KMS-11 (cell line): Measurements from ENCODE around the gene SLC35F2.

Source experiments
- H2AFZ ChIP-seq: fragments of 200-600 bp; sonication (generic); 2 replicates; pipeline ENCODE4 v1.6.1; 2016; ENCODE audit warnings: antibody characterized with exemption, mixed run types, low read depth
- H3K27ac ChIP-seq: fragments of 200-600 bp; sonication (generic); 2 replicates; pipeline ENCODE4 v1.6.1; 2016; ENCODE audit warnings: mild to moderate bottlenecking, mixed run types
- H3K27me3 ChIP-seq: fragments of 200-600 bp; sonication (generic); 2 replicates; pipeline ENCODE4 v1.6.1; 2017; ENCODE audit warnings: mild to moderate bottlenecking, low read depth, mixed run types, moderate library complexity; ENCODE audit not compliant: insufficient read depth
- H3K36me3 ChIP-seq: fragments of 200-600 bp; sonication (generic); 2 replicates; pipeline ENCODE4 v1.6.1; 2017; ENCODE audit warnings: mild to moderate bottlenecking, mixed run types; ENCODE audit not compliant: insufficient read depth
- H3K4me1 ChIP-seq: fragments of 200-600 bp; sonication (generic); 2 replicates; pipeline ENCODE4 v1.6.1; 2016; ENCODE audit warnings: mild to moderate bottlenecking, low read depth, mixed run types; ENCODE audit not compliant: poor library complexity, severe bottlenecking
- H3K4me2 ChIP-seq: fragments of 200-600 bp; sonication (generic); 2 replicates; pipeline ENCODE4 v1.7.0; 2016; ENCODE audit warnings: mild to moderate bottlenecking, mixed run types
- H3K4me3 ChIP-seq: fragments of 200-600 bp; sonication (generic); IDR thresholded peaks from 2 replicates; pipeline ENCODE4 v1.6.1; 2017; ENCODE audit warnings: low read depth, low read length, mixed read lengths; ENCODE audit not compliant: insufficient read depth
- H3K79me2 ChIP-seq: fragments of 200-600 bp; sonication (generic); 2 replicates; pipeline ENCODE4 v1.6.1; 2016; ENCODE audit warnings: low read depth, mixed run types; ENCODE audit not compliant: insufficient read depth
- H3K9ac ChIP-seq: fragments of 200-600 bp; sonication (generic); 2 replicates; pipeline ENCODE4 v1.6.1; 2016; ENCODE audit warnings: mild to moderate bottlenecking, mixed run types
- H4K20me1 ChIP-seq: fragments of 200-600 bp; sonication (generic); 2 replicates; pipeline ENCODE4 v1.6.1; 2016; ENCODE audit warnings: mild to moderate bottlenecking, mixed run types; ENCODE audit not compliant: insufficient read depth
- TF ChIP-seq, protein P1 (sequence below): fragments of 200-600 bp; sonication (generic); conservative IDR thresholded peaks from 2 replicates; pipeline ENCODE4 v1.6.1; 2017; ENCODE audit warnings: low read depth, mild to moderate bottlenecking, antibody characterized with exemption, low read length, moderate library complexity, mixed read lengths

Gene SLC35F2

DNA sequence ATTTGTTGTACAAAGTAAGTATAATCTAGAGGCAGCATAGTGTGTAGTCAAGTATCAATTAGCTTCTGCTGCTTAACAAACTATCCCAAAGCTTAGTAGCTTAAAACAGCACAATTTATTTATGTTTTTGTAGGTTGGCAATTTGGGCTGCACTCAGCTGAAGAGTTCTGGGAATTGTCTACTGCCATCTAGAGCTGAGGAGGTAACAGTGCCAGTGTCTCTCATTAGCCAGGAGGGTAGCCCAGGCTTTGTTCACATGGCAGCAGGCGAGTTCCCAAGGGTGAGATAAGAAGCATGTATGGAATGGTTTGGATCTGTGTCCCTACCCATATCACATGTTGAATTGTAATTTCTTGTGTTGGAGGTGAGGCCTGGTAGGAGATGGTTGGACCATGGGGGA, 100.9 kb downstream of the SLC35F2 start:
- H2AFZ ChIP-seq = no peak overlapping the region
- H3K79me2 ChIP-seq = no peaks in the 10 kb centered on the region
- TF ChIP-seq, protein P1, sequence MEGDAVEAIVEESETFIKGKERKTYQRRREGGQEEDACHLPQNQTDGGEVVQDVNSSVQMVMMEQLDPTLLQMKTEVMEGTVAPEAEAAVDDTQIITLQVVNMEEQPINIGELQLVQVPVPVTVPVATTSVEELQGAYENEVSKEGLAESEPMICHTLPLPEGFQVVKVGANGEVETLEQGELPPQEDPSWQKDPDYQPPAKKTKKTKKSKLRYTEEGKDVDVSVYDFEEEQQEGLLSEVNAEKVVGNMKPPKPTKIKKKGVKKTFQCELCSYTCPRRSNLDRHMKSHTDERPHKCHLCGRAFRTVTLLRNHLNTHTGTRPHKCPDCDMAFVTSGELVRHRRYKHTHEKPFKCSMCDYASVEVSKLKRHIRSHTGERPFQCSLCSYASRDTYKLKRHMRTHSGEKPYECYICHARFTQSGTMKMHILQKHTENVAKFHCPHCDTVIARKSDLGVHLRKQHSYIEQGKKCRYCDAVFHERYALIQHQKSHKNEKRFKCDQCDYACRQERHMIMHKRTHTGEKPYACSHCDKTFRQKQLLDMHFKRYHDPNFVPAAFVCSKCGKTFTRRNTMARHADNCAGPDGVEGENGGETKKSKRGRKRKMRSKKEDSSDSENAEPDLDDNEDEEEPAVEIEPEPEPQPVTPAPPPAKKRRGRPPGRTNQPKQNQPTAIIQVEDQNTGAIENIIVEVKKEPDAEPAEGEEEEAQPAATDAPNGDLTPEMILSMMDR = no peak

DNA sequence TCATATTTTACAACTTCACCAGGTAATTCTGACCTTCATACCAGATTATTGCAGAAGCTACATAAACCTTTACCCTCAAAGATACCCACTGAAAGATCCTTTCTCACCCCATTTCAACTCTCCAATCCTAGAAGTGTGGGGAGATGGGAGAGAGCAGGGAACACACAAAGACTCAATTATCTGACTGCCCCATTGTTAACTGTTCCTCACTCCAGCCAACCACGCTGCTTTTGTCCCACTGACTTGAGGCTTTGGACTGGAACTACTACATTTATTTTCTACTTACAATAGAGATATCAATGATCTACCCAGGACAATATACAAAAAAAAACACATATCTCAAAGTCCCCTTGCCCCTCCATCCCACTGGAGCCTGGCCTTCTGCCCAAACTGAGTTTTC, 102.0 kb downstream of the SLC35F2 start:
- Histone ChIP-seq H3K27me3 (no peaks in the 10 kb centered on the region), H3K9ac (no peak overlapping the region), H3K4me2 (no peak overlapping the region), H2AFZ (no peak overlapping the region), H3K79me2 (no peaks in the 10 kb centered on the region), H3K4me3 (no peak overlapping the region), H3K4me1 (no peaks in the 10 kb centered on the region), H3K27ac (no peak overlapping the region), H4K20me1 (no peaks in the 10 kb centered on the region), H3K36me3 (no peaks in the 10 kb centered on the region)
- TF ChIP-seq, protein P1 = no peak

More for the DNA sequence above, 100.9 kb downstream of the SLC35F2 start:
- H3K27ac ChIP-seq = no peak overlapping the region
- H3K4me2 ChIP-seq = no peak overlapping the region
- H4K20me1 ChIP-seq = no peaks in the 10 kb centered on the region
- H3K36me3 ChIP-seq = no peaks in the 10 kb centered on the region
- H3K4me3 ChIP-seq = no peak overlapping the region
- H3K9ac ChIP-seq = no peak overlapping the region
- no peaks in the 10 kb centered on the region for H3K4me1 ChIP-seq
- no peaks in the 10 kb centered on the region for H3K27me3 ChIP-seq

DNA sequence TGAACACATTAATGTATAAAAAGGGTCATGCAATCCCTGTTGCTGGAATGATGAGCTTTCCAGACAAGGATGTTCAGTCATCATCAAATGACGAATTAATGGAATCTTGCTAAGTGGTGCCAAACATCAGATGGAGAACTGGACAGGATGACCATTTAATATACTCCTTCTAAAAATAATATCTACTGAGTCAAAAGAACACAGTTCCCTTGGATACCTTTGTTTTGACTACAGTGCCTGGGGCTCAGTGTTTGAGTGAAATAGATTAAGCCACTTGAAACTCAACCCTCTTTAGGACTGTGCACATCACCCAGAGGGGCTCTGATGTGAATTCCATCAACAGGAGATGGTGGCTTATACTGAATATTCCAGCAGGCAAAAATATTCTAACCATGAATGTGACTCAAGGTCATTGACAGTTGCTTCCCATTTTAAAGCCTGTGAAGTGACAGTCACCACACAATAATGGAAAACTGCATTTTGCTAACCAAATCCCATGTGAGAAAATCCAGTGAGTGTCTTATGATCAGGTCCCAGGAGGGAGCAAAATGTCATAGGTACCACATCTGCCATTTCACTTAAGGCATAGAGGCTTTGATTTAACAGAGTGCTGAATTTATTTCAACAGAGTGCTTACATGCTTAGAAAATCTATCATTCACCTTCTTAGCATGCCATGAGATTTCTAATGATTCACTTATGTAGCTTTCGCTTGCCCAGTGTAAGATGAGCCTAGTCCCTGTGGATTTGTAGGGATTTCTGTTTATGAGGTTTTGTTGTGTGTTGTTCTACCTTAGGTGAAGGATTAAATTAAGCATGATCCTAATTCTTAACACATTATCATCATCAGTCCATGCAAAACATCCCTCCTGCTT, 105.4 kb downstream of the SLC35F2 start:
- no peaks in the 10 kb centered on the region for H3K4me1 ChIP-seq
- H3K27me3 ChIP-seq = no peaks in the 10 kb centered on the region
- H3K36me3 ChIP-seq = no peaks in the 10 kb centered on the region
- TF ChIP-seq, protein P1 = no peak
- H2AFZ ChIP-seq = no peak overlapping the region
- no peak overlapping the region for H3K9ac ChIP-seq
- H4K20me1 ChIP-seq = no peaks in the 10 kb centered on the region
- no peak overlapping the region for H3K4me2 ChIP-seq
- no peaks in the 10 kb centered on the region for H3K79me2 ChIP-seq
- H3K27ac ChIP-seq = no peak overlapping the region
- no peak overlapping the region for H3K4me3 ChIP-seq

DNA sequence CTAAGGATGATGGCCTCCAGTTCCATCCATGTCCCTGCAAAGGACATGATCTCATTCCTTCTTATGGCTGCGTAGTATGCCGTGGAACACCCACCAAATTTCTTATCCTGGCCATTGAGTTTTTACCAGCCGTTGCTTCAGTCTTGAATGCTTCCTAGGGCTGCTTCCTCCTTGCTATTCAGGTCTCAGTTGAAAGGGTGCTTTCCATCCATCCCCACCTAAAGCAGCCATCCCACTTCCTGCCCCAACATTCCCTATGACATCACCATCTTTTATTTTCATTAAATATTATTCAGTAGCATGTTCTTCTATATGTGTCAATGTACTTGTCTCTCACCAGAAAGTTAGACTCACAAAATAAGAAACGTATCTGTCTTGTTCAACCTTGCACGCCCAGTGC, 106.1 kb downstream of the SLC35F2 start:
- H3K4me2 ChIP-seq = no peak overlapping the region
- H3K4me1 ChIP-seq = no peaks in the 10 kb centered on the region
- no peak overlapping the region for H3K4me3 ChIP-seq
- no peaks in the 10 kb centered on the region for H3K79me2 ChIP-seq
- no peaks in the 10 kb centered on the region for H3K36me3 ChIP-seq
- H3K27ac ChIP-seq = no peak overlapping the region
- no peak overlapping the region for H3K9ac ChIP-seq
- H3K27me3 ChIP-seq = no peaks in the 10 kb centered on the region
- TF ChIP-seq, protein P1 = no peak
- no peak overlapping the region for H2AFZ ChIP-seq
- H4K20me1 ChIP-seq = no peaks in the 10 kb centered on the region
